HG03378 (cell line): ENCODE data around the gene KRT6C.

Source experiments
- ATAC-seq: cut with Tn5 transposase; IDR thresholded peaks from one replicate; pipeline ENCODE4 v1.9.1; 2021; ENCODE audit warnings: mild to moderate bottlenecking, moderate library complexity; ENCODE audit not compliant: unreplicated experiment

KRT6C gene

DNA sequence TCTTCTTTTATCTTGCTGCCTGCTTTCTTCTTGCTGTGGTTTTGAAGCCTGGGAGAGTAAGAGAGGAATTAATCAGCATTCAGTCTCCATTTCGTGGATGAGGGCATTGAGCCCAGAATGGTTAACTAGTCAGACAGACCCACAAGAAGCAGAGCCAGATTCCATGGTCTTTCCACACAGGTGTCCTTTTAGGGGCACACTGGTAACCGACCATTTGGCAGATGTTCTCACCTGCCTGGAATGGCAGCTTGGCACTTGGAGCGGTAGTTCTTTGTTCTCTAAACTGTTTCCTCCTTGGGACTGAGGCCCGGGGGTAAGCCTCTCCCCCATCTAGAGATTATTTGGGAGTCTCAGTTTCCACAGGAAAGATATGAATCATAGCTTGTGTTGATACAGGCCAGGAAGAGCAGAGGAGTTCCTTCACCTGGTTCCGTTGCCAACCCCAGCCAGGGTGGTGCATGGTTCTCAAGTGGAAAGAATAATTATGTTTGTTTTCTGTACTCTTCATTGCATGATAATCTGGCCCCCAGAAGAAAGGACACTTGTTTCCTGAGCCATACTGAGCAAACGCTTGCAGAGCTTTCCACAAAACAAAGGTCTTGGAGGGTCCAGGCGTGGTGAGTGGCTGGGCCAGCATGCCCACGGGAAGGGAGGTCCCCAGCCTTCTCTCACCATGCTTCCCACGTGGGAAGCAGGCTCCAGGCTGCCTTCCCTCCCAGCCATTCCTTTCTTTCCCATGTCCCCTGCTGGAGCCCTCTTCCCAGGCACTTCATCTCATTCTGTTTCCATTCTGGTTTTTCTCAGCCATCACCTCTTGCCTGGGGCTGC, 37.4 kb downstream of the KRT6C start:
- no peak for ATAC-seq

DNA sequence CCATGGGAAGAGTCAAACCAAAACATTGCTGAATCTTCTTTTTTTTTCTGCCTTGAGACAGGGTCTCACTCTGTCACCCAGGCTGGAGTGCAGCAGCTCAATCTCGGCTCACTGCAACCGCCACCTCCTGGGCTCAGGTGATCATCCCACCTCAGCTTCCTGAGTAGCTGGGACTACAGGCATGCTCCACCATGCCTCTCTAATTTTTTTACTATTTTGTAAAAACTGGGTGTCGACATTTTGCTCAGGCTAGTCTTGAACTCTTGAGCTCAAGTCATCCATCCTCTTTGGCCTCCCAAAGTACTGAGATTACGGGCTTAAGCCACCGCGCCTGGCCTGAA, 38.0 kb downstream of the KRT6C start:
- ATAC-seq: no peak

DNA sequence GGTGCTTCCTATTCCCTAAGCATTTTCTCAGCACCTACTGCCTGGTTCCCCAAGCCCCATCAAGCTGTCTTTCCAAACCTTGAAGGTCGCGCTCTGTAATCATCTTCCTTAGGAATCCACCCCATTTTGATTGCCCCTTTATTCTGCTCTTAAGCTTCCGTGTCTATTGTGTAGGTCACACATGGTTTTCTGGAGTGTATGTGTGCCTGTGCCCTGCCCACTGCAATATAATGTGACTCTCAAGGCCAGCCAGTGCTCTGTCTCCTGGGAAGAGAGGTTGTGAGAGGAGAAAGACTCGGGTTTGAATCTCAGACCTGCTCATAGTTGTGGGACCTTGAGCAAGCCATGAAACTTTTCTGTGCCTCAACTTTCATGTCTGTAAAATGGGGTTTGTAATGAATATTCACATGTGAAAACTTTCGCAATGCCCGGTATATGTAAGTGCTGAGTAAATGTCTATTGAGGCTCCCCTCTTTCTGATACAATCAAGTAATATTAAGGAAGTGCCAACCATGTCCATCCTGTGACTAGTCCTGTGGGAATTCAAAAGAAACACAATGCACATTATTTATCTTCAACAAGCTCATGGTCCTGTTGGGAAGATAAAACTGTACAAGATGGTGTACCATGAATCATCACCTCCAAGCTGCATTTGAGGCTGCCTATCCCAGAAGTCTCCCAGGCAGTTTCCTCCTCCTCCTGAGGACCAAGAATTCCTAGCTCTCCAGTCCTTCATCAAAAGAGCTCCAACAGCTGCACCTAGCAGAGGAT, 38.7 kb downstream of the KRT6C start:
- no peak for ATAC-seq

DNA sequence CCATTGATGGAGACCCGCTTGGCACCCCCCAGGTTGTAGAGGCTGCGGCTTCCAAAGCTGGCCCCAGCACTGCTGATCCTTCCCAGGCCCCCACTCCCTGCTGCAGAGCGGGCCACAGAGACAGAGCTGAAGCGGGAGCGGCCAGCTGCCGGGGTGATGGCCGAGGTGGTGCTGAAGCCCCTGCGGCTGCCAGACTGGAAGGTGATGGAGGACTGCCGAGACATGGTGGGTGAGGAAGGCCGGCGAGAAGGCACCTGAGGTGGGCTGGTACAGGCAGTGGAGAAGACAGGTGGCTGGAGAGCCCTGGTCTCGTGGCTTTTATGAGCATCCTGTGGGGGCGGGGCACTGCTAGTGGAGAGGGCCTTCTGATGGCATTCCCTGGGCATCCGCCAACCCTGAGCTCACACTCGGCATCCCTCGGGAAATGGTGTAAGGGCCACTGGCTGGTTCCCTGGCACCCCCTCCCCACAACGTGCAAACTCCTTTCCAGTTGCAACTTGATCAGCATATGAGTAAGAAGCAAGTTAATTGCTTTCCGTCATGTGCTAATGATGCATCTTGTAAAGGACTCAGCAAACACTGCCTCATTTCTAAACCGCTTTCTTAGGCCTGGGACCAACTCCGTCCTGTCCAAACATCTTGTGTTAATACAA, 39.4 kb downstream of the KRT6C start, which contains the start of gene KRT75:
TSS of gene KRT75 (minus strand) at position 291 of the 653 bp plus-strand sequence. CDS start at position 224, 67 bp downstream.
- ATAC-seq: no peak

DNA sequence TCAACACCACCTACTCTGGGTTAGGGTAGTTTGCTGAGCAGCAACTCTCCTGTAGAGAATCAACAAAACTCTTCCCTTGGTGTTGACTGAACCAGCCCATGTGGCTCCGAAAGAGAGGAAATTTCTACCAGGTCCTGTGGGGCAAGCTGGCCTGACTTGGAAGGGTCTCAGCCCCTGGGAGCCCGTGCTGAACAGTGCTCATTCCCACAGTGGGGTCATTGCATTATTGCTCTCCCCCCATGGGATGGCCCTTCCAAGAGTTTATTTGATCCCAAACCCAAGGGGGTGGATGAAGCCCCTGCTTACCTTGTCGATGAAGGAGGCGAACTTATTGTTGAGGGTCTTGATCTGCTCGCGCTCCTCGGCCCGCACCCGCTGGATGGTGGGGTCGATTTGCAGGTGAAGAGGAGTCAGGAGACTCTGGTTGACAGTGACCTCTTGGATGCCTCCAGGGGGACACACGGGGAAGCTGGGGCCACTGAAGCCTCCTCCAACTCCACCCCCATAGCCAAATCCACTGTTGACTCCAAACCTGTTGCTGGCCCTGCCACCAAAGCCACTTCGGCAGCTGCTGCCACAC, 40.0 kb downstream of the KRT6C start:
- no peak for ATAC-seq

DNA sequence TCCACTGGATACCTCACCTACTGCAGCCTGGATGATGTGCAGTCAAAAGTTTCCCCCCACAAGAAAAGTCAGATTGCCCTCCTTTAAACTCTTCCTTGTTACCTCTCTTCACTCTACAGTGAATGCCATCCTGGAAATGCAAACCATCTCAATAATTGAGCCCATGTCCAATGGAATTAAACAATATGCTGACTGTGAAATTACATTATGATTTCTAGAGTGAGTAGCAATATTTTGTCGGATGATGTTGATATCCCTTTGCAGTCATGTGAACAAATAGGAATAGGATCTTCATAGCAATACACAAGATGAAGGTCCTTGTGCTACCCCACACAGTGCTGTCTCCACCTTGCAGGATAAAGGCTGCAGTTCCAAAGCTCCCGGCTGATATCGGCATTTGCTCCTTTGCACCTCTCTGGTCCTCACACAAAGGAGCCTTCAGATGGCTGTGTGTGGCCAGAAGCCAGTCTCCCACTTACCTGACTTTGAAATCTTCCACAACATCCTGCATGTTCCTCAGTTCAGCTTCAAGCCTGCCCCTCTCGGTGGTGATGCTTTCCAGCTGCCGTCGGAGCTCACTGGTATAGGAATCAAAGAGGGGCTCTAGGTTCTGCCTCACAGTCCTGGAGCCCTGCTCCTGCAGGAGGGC, 40.9 kb downstream of the KRT6C start:
- ATAC-seq: no peak

DNA sequence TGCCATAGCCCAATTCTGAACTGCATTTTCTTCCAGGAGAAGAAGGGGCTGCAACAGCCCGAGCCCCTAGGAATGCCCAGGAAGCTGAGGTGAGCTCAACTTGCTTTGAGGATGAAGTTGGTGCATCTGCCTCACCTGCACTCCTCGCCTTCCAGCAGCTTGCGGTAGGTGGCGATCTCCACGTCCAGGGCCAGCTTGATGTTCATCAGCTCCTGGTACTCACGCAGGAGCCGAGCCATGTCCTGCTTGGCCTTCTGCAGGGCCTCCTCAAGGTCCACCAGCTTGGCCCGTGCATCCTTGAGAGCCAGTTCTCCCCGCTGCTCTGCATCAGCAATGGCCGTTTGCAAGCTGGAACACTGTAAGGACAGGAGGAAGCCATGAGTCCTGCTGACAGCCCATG, 45.5 kb downstream of the KRT6C start:
- ATAC-seq: no peak

DNA sequence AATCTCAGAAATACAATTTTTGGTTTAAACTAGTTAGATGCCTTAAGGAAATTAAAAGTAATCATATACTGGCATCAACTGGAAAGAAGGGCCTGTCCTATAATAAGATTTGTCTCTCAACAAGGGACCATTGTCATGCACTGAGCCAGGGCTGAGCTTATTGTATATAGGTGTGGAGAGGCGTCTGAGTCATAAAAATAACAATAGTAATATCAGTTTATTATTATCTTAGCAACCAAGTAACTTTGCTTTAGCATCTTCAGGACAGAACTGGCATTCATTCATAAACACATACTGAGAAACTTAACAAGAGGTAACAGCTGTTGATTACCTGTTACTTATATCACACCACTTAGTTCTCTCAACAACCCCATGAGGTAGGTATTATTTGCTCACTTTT, 46.5 kb downstream of the KRT6C start:
- no peak for ATAC-seq

DNA sequence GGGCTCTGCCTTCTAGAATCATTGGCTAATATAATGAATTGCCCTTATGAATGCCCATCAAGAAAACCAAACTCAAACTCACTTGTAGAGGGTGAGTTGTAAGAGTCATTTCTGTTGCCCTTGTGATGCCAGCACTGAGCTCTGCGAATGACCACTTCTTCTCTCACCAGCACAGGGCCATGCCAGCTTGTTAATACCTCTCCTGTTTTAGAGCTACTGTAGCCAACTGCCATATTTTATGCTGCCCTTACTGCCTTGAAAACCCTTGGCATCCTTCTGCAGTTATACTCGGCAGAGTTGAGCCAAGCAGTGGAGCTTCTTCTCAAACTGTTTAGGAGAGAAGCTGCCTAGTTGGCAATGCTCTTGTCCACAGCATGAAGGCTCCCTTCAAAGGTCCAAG, 47.6 kb downstream of the KRT6C start:
- no peak for ATAC-seq

DNA sequence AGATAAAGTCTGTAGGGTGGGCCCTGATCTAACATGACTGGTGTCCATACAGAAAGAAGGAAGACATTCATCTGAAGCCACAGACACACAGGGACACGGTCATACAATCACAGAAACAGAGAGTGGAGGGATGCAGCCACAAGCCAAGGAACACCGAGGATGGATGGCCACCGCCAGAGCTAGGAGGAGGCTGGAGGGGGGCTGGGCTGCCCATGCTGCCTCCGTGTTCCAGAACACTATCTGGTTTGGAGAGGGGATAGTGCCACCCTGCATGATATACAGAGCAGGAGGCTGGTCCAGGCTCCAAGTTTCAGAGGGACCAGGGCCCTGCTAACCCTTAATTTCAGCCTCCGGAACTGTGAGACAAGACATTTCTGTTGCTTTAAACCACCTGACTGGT, 48.1 kb downstream of the KRT6C start:
- ATAC-seq: no peak

DNA sequence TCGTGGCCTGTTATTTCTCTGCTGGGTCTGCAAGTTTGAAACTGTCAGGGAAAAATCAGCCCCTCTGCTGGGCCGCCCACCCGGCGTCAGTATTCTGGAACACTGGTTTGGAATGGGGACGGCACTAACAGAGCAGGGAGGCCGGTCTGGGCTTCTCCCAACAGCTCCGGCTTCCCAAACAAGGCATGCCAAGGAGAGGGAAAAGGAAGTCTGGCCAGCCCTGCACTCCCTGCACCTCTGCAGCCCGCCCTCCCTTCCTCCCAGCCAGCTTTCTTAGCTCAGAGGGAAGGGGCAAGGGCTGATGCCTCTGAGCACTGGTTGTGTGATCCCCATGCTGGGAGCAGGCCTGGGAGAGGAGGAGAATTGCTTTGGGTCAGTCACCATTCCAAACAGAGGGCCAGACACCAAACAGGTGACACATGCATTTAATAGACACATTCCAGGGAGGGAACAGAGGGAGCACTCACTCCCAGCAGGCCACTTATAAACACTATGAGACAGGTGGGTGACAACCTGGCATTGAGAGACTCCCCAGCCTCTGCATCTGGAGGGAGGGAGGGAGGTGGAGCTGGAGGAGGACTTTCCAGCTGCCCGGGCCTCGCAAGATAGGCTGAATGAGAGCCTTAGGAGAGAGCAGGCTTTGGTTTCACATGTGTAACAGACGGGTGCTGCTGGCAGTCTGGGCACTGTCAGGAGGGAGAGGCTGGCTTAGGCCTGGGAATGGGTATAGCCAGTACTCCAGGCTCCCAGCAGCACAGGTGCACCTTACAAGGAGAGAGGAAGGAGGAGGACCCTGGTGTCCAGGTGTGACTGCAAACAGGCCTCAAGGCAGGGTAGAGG, 49.7 kb downstream of the KRT6C start:
- ATAC-seq: no peak

DNA sequence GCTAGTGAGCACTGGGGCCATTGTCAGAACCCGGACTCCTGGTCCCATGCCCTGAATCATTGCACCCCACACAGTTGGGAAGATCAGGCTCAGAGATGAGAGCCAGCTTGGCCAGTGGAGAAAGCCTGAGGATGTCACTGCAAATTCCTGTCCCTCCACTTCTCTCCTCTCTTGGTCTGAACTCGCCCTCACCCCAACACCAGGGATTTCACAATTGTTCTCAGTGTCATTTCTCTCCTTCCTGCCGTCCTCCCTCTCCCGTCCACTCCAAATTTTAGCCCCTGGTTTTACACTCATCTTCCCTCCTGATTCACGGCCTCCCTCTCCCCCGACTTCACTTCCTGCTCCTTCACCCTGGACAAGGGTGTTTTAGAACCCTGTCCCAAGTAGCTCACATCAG, 50.6 kb downstream of the KRT6C start:
- ATAC-seq: no peak

DNA sequence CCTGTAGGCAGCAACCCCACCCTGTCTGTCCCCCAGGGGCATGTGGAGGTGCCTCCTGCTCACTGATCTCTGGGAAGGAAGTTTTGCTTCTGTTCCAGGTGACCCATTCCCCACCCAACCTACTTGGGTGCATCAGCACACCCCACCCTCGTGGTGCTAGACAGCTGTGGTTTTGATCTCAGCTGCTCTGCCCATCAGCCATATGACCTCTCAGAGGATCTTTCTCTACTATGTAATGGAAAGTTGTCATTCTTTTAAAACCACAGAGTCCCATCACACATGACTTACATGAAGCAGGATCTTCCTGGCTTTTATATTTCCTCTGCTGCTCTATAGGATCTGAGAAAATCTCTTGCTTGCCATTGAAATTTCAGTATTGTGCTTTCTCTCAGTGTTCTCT, 53.9 kb downstream of the KRT6C start:
- ATAC-seq: no peak

DNA sequence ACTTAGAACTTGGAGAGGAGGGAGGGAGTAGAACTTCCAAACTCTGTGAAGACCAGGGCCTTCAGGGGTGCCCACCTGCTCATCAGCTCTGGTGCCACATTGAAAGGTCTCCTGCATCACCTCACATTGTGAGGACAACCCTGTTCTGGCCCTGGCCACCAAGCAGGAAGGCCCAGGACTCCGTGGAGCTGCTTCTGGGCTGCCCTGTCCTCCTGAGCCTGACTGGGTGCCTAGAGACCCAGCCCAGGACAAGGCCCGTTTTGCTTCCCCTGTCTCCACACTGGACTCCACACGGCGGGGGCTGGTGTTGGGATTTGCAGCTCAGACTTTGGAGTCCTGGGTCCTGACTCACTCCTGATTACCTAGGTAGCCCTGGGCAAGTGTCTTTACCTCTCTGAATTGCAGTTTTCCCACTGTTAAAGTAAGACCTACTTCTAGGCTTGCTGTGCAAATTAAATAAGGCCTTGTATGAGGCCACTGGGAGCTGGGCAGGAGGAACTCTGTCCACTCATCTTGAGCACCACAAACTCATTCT, 55.0 kb downstream of the KRT6C start:
- ATAC-seq: no peak
